GM12878 (cell line): ENCODE data around the gene SKA3. TPM values are rescaled to one million over a fixed set of nuclear protein-coding genes. Genes with fewer than 3 reads are reported as not detected.

Experiments
- ATAC-seq: fragments of 200-7000 bp; cut with Tn5 transposase; 3 replicates; pipeline ENCODE4 v1.9.1; 2020; ENCODE audit warnings: mild to moderate bottlenecking, moderate library complexity
- BruUV-seq: library from RNA; stranded (reverse); fragments of 400-500 nt; replicated peaks from 2 replicates; lab custom pipeline; 2021; lab: Mats Ljungman, UMichigan
- CTCF ChIA-PET: fragments of 300-600 bp; sonication (Branson Sonifier 250); formaldehyde crosslinking; extraction: SDS; loops from one replicate; lab custom pipeline; 2021; ENCODE audit warnings: inconsistent platforms; lab: Yijun Ruan, JAX
- POLR2A ChIA-PET: fragments of 350-600 bp; formaldehyde crosslinking; extraction: SDS; loops from one replicate; lab custom pipeline; 2021; ENCODE audit warnings: inconsistent platforms; lab: Charles Lee
- RAD21 ChIA-PET: fragments of 300-600 bp; sonication (Branson Sonifier 250); formaldehyde crosslinking; loops from one replicate; lab custom pipeline; 2023; ENCODE audit warnings: antibody characterized with exemption; ENCODE audit not compliant: unreplicated experiment; lab: Charles Lee
- SMC1A ChIA-PET: fragments of 300-600 bp; sonication (Branson Sonifier 250); formaldehyde crosslinking; loops from one replicate; lab custom pipeline; 2023; ENCODE audit not compliant: unreplicated experiment, uncharacterized antibody; lab: Charles Lee
- DNase-seq: peaks from one replicate; pipeline ENCODE4 v3.0.0-alpha.2; 2011; ENCODE audit warnings: low read depth, low spot score
- FAIRE-seq: peaks from 3 replicates; lab custom pipeline; 2011; peaks lifted over from hg19 to GRCh38; lab: Jason Lieb, UNC
- H2AFZ ChIP-seq: 2 replicates; pipeline ENCODE4 v1.6.0; 2011; ENCODE audit warnings: low read depth, low read length, control low read depth; ENCODE audit not compliant: control insufficient read depth
- H3K27ac ChIP-seq: 2 replicates; pipeline ENCODE4 v1.5.1; 2011; ENCODE audit warnings: control low read depth; ENCODE audit not compliant: control insufficient read depth, insufficient read depth
- H3K27me3 ChIP-seq, 2 experiments: replicated peaks in 1 of 2; 2 replicates each; pipeline versions ENCODE4 v1.6.0 to v1.6.1; 2011; ENCODE audit warnings: low read length in 1 of 2; ENCODE audit not compliant: control insufficient read depth in 2 of 2, insufficient read depth in 2 of 2
- H3K36me3 ChIP-seq, 2 experiments: 2 replicates each; pipeline ENCODE4 v1.5.1; 2011; ENCODE audit warnings: low read length in 1 of 2; ENCODE audit not compliant: control insufficient read depth in 2 of 2, insufficient read depth in 2 of 2
- H3K4me1 ChIP-seq: 2 replicates; pipeline ENCODE4 v1.6.1; 2011; ENCODE audit warnings: mild to moderate bottlenecking, low read length, moderate library complexity, mixed read lengths; ENCODE audit not compliant: control insufficient read depth, insufficient read depth
- H3K4me2 ChIP-seq: 2 replicates; pipeline ENCODE4 v1.6.0; 2011; ENCODE audit warnings: control low read depth; ENCODE audit not compliant: control insufficient read depth, insufficient read depth
- H3K4me3 ChIP-seq: fragments of 200-600 bp; sonication (generic); 2 replicates; pipeline ENCODE4 v1.5.1; 2016
- H3K79me2 ChIP-seq: 2 replicates; pipeline ENCODE4 v1.6.0; 2011; ENCODE audit warnings: low read length; ENCODE audit not compliant: control insufficient read depth, insufficient read depth
- H3K9ac ChIP-seq: 2 replicates; pipeline ENCODE4 v1.8.0; 2011; ENCODE audit warnings: low read length, control low read depth, mixed read lengths; ENCODE audit not compliant: control insufficient read depth, insufficient read depth
- H3K9me3 ChIP-seq: replicated peaks from 3 replicates; pipeline ENCODE4 v1.5.1; 2011; ENCODE audit warnings: mild to moderate bottlenecking, low read length; ENCODE audit not compliant: control insufficient read depth, insufficient read depth
- H4K20me1 ChIP-seq: 2 replicates; pipeline ENCODE4 v1.6.0; 2011; ENCODE audit not compliant: control insufficient read depth, insufficient read depth
- ESRRA ChIP-seq: IDR thresholded peaks from 2 replicates; pipeline ENCODE4 v1.6.1; 2012; ENCODE audit warnings: mild to moderate bottlenecking, low read length, improper control_type of control experiment
- KDM1A ChIP-seq: fragments of 200-600 bp; sonication (generic); IDR thresholded peaks from 2 replicates; pipeline ENCODE4 v1.6.1; 2016; ENCODE audit warnings: borderline replicate concordance
- STAT3 ChIP-seq: IDR thresholded peaks from 2 replicates; pipeline ENCODE4 v1.6.1; 2011; ENCODE audit warnings: low read depth, low read length, improper control_type of control experiment
- WGBS: methylation state at CpG from one replicate; pipeline ENCODE4 v1.1.6; 2016; ENCODE audit warnings: low lambda C conversion rate; ENCODE audit not compliant: insufficient replicate concordance, insufficient coverage; ENCODE audit errors: missing lambda C conversion rate; 5-methylcytosine and 5-hydroxymethylcytosine counted together
- in situ Hi-C: fragments of 300-500 bp; cut with MboI; formaldehyde crosslinking; loops from 9 replicates; pipeline ENCODE4 v1.14.3; 2018; ENCODE audit warnings: mixed read lengths
- intact Hi-C: fragments of 100-400 bp; cut with micrococcal nuclease; formaldehyde crosslinking; loops from one replicate; pipeline ENCODE4 v1.14.2; 2022; ENCODE audit not compliant: unreplicated experiment
- polyA plus RNA-seq, 11 experiments: library from polyadenylated mRNA; depleted of rRNA in 4 of 11; unstranded in 6 of 11; stranded (reverse) in 5 of 11; fragments of >200 nt; fragmentation: Nextera tagmentation in 4 of 11; fragmentation: Illumina TruSeq in 1 of 11; extraction: Ambion mirVana in 4 of 11; extraction: Trizol in 1 of 11; gene quantifications; 1 replicate in 1 of 11; 2 replicates in 10 of 11; pipeline versions ENCODE4 v1.2.1 to v1.2.3, GENCODE V29; 2011 to 2016; ENCODE audit warnings: inconsistent platforms in 2 of 11, missing spikeins in 2 of 11, low read depth in 1 of 11
- total RNA-seq, 4 experiments: library from RNA; depleted of rRNA in 3 of 4; stranded (reverse); fragments of >200 nt in 3 of 4; fragmentation: Illumina TruSeq in 1 of 4; extraction: Trizol in 1 of 4; gene quantifications; 2 replicates each; pipeline versions ENCODE4 v1.2.1 to v1.2.3, GENCODE V29; 2013 to 2021
- TF ChIP-seq, protein P1 (sequence below): IDR thresholded peaks from 2 replicates; pipeline ENCODE4 v1.6.1; 2011; ENCODE audit warnings: borderline replicate concordance, low read depth, mild to moderate bottlenecking, moderate library complexity, low read length; ENCODE audit not compliant: insufficient read depth, poor library complexity, severe bottlenecking

Gene SKA3
- total and polyA plus RNA-seq, 10 of the 15 experiments (the other 5 are each of a cell fraction or from before 2014, with no cell fraction given), result 13.5 to 69.7 (median 26.3) TPM

DNA sequence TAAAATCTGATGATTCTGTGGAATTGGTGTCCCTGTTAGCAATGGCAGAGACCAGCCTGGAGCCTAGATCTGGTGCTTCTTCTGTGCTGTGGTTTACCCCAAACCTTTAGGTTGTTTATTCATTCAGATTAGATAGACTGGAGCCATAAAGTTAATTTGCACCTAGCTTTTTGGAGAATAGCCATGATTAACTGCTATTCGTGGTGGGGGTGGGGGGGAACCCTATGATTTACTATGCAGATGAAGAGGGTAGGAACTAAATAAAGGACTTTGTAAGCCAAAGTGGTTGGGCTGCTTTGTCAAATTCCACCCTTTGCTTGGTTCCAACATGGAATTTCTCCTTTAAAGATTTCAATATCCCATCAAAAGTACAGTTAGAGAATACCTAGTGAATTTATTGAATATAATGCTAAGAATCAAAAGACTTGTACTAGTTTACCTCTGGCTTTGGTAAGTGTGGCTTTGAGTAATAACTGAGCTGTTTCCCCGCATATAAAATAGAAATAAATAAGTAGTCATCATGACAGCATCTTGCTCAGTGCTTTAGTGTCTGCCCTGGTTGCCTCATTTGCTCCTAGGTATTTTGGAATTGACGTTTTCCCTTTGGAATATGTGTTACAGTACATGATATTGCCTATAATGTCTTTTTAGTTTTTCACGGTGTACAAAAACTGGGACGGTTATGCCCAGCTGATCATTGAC is 27.6 kb downstream of the SKA3 start:
- Histone ChIP-seq H3K79me2 (peaks cover 6% of the 10 kb centered on the region), H3K36me3 (peaks cover 0 to 24% of the 10 kb centered on the region in 2 experiments; a peak in 2 of 4 replicates), H3K9me3 (no peaks in the 10 kb centered on the region), H3K27me3 (no peaks in the 10 kb centered on the region), H3K9ac (no peak overlapping the region), H3K4me3 (no peak overlapping the region), H3K27ac (0 out of 2 replicates have a peak overlapping the region, but pooled peaks have one; percentile 8), H2AFZ (no peak overlapping the region), H4K20me1 (no peaks in the 10 kb centered on the region), H3K4me2 (no peak overlapping the region), H3K4me1 (no peaks in the 10 kb centered on the region)
- no TSS peak for BruUV-seq
- RAD21 ChIA-PET, result interaction anchor here (0.6 to 1.6 kb wide), 3 partner anchors 27 to 965 kb away, joined by 3 to 6 read pairs (median 4); partner anchors contain the start of genes MRPL57 and SKA3
- CTCF ChIA-PET, result interaction anchor here (0.5 to 2.4 kb wide), 3 partner anchors 29 to 60 kb away, joined by 3 to 8 read pairs (median 3); no protein-coding TSS in a partner anchor
- 88% methylated on average over 5 of the region's 5 CpGs for WGBS
- intact Hi-C loops, result no loop called here
- SMC1A ChIA-PET, result interaction anchor here (1.1 kb wide), 1 partner anchor 31 kb away, joined by 3 read pairs; no protein-coding TSS in a partner anchor
- ATAC-seq, result peak; percentile 13; the same call in 1 of the 3 replicates
- TF ChIP-seq KDM1A (no peak), STAT3 (no peak), ESRRA (no peak)
- TF ChIP-seq, protein P1, sequence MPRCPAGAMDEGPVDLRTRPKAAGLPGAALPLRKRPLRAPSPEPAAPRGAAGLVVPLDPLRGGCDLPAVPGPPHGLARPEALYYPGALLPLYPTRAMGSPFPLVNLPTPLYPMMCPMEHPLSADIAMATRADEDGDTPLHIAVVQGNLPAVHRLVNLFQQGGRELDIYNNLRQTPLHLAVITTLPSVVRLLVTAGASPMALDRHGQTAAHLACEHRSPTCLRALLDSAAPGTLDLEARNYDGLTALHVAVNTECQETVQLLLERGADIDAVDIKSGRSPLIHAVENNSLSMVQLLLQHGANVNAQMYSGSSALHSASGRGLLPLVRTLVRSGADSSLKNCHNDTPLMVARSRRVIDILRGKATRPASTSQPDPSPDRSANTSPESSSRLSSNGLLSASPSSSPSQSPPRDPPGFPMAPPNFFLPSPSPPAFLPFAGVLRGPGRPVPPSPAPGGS, result peak; percentile 16
- in situ Hi-C loops, result no loop called here
- POLR2A ChIA-PET, result interaction anchor here (0.7 kb wide), 1 partner anchor 28 kb away, joined by 3 read pairs; the partner anchor contains the start of genes MRPL57 and SKA3
- no peak for DNase-seq
- FAIRE-seq, result no peak
